HG03565 (cell line): ENCODE data around the gene TPSG1.
"Not testable (repeated sequence)": the region's sequence is repeated elsewhere in the genome, so short reads cannot be mapped to it uniquely, and the experiment has no call there.

ENCODE experiments used
- ATAC-seq: cut with Tn5 transposase; IDR thresholded peaks from one replicate; pipeline ENCODE4 v1.9.1; 2021; ENCODE audit warnings: mild to moderate bottlenecking, moderate library complexity; ENCODE audit not compliant: unreplicated experiment

TPSG1 gene

DNA sequence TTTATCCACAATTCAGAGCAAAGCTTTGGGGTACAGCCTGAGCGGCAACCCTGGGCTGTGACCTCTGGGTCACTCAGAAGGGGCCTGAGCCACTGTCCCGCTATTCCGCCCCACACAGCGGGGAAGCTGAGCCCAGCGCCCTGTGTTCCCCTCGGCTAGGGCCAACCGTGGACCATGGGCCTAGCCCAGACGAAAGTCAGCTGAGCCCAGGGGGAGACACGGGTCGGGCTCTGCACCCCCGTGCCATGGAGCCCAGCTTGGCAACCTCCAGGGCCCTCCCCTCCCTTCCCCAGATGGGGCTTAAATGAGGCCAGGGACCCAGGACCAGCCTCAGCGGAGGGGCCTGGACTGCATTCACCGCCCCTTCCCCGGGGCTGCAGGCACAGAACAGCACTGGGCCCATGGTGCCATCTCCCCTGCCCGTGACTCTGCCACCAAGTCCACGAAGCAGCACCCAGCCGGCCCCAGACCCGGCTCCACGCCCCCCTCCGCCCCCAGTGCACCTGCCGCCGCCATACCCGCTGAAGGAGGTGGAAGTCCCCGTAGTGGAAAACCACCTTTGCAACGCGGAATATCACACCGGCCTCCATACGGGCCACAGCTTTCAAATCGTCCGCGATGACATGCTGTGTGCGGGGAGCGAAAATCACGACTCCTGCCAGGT, 32.6 kb upstream of the TPSG1 start:
- ATAC-seq = no peak

DNA sequence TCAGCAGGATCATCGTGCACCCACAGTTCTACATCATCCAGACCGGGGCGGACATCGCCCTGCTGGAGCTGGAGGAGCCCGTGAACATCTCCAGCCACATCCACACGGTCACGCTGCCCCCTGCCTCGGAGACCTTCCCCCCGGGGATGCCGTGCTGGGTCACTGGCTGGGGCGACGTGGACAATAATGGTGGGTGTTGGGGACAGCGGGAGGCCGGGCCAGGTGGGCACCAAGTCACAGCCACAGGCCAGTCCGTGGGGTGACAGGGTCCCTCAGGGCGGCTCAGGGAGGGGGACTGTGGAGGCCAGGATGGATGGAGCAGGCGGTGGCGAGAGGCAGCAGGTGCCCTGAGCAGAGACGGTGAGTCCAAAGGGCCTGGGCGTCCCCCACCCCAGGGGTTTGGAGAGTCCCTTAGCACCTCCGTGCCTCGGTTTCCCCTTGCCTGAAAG, 31.8 kb upstream of the TPSG1 start:
- ATAC-seq = no peak

DNA sequence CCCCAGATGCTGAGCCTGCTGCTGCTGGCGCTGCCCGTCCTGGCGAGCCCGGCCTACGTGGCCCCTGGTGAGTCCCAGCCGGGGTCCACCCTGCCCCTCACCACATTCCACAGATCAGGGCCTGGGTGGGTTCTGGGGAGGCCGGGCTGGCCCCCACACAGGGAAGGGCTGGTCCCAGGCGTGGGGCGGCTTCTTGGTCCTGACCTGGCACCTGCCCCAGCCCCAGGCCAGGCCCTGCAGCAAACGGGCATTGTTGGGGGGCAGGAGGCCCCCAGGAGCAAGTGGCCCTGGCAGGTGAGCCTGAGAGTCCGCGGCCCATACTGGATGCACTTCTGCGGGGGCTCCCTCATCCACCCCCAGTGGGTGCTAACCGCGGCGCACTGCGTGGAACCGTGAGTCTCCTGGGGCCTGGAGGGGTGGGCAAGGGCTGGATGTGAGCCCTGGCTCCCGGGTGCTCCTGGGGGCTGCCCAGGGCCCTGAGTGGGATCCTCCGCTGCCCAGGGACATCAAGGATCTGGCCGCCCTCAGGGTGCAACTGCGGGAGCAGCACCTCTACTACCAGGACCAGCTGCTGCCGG, 31.3 kb upstream of the TPSG1 start:
- ATAC-seq = not testable (repeated sequence)

DNA sequence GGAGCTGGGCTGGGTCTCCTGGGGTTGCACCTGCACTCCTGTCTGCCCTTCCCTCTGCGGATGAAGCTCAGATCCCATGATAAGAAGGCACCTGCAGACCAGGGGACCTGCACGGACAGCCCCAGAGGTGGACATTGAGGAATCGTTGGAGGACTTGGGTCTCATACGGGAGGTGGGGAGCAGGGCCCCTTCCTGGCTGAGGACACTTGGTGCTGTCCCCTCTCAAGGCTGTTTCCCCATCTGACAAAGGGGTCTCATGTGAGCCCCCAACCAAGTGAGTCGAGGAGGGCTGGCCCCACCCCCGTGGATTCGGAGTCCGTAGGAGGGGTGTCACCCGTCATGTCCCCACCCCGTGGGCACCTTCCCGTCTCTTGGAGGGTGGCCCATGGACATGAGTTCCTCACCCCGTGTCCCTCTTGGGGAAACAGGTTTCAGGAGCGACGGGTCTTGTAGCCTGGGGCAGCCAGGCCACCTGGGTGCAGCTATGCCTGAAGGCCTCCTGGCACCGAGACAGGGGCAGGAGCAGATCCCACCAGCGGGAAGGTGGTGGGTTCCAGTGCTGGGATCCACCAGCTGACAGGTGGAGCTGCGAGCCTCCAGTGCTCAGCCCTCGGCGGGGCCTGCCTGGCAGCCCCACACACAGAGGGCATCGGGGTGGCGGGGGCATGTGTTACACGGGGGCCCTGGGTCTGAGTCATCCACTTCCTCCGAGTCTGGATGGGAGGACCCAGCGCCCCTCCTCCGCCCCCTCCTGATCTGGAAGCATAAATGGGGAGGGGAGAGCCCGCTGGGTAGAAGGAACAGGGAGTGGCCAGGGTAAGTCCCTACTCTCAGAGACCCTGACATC, 30.4 kb upstream of the TPSG1 start, which contains the start of gene TPSD1:
TPSD1 (plus strand) TSS at position 794 of the 847 bp plus-strand sequence. CDS start 212 bp downstream, outside the sequence.
- not testable (repeated sequence) for ATAC-seq

- ATAC-seq = not testable (repeated sequence)
Measured at GRCh38 chr16:1254821-1255220, 29.8 kb upstream of the TPSG1 start.

DNA sequence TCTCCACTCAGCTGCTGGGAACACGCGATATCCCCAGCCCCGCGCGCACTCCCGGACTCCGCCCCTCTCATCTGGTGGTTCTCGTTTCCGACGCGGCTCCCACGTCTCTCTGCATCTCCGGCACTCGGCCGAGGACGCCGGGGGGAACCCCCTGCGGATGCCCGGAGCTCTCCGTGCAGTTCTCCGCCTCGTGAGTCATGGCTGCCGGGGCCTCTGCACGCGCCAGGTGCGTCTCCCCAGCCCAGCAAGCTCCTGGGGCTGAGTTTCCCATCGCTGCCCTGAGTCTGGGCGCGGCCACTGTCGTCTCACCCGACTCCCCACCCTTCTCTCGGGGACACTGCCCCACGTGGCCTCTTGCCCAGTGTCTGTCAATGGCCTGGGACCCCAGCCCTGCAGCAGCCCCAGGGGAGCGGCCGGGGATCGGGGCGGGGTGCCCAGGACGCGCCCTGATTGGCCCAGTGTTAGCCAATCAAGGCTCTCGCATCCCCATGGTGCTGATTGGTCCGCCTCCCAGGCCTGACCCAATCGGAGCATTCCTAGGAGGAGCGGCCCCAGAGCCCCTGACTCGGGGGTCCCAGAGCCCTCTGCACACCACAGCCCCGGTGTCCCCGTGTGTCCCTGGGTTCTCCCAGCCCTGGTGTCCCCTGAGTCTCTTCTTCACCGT, 28.8 kb upstream of the TPSG1 start:
- ATAC-seq = not testable (repeated sequence)

- ATAC-seq = not testable (repeated sequence)
Measured at GRCh38 chr16:1249031-1249755, 24.1 kb upstream of the TPSG1 start.

DNA sequence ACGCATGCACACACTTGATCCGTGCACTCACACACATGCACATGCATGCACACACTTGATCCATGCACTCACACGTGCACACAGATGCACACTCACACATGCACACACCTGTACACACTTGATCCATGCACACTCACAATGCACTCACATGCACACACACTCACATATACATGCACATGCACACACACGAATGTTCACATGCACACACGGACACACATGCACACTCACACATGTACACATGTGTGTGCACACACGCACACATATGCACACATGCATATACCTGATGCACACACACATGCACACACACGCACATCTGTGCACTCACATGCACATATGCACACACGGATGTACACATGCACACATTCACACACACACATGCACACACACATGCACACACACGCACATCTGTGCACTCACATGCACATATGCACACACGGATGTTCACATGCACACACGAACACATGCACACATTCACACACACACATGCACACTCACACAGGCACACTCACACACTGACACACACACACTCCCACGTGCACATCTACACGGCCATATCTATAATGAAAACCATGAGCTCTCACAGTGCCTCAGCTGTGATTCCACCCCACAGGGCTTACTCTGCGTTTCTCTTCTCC, 23.0 kb upstream of the TPSG1 start:
- not testable (repeated sequence) for ATAC-seq

DNA sequence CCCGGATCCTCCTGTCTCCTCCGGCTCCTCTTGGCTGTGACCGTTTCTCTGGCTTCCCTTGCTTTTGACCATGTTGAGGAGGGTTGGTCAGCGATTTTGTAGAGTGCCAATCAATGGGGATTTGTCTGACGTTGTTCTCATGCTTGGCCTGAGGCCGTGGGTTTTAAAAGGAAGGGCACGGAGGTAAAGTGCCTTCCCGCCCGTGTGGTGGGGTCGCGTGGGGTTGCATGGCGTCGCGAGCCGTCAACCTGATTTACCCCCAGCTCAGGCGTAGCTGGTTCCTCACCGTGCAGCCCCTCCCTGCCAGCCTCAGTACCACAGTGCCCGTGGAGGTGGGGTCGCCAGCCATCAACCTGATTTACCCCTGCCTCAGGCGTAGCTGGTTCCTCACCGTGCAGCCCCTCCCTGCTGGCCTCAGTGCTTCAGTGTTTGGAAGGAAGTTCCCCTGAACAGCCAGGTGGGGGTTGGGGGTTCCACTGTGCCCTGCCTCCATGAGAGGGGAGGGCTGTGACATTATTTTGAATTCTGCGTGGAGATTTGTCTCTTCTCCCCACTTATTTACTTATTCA, 20.5 kb upstream of the TPSG1 start:
- ATAC-seq = no peak

- no peak for ATAC-seq
Measured at GRCh38 chr16:1244881-1245280, 19.8 kb upstream of the TPSG1 start.

- ATAC-seq = not testable (repeated sequence)
Measured at GRCh38 chr16:1243907-1244850, 19.1 kb upstream of the TPSG1 start.

DNA sequence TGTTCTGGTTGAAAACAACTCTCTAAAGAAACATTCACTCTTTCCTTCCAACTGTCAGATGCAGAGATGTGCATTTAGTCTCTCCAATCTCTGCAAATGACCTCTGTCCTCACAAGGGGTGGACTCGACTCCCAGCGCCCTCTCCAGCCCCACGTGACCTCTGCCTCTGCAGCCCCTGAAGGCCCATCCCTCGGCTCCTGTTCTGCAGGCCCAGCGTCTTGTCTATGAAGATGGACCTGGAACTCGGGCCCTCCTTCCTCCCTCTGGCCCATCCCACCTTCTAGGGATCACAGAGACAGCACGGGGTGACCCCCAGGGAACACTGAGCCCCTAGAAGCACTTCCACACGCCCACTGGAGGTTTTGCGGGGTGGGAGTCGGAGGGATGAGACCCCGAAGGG, 18.3 kb upstream of the TPSG1 start:
- not testable (repeated sequence) for ATAC-seq

- ATAC-seq = not testable (repeated sequence)
Measured at GRCh38 chr16:1241081-1241480, 16.0 kb upstream of the TPSG1 start.

DNA sequence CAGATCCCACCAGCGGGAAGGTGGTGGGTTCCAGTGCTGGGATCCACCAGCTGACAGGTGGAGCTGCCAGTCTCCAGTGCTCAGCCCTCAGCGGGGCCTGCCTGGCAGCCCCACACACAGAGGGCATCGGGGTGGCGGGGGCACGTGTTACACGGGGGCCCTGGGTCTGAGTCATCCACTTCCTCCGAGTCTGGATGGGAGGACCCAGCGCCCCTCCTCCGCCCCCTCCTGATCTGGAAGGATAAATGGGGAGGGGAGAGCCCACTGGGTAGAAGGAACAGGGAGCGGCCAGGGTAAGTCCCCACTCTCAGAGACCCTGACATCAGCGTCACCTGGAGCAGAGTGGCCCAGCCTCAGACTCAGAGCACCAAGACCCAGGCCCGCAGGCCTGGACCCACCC, 15.4 kb upstream of the TPSG1 start, which contains the start of gene TPSAB1:
TPSAB1 (plus strand) TSS at position 270 of the 400 bp plus-strand sequence. CDS start 234 bp downstream, outside the sequence.
- not testable (repeated sequence) for ATAC-seq

GRCh38 chr16:1239575-1239974, 14.5 kb upstream of the TPSG1 start:
- not testable (repeated sequence) for ATAC-seq

- ATAC-seq = not testable (repeated sequence)
Measured at GRCh38 chr16:1238909-1239308, 13.8 kb upstream of the TPSG1 start.

DNA sequence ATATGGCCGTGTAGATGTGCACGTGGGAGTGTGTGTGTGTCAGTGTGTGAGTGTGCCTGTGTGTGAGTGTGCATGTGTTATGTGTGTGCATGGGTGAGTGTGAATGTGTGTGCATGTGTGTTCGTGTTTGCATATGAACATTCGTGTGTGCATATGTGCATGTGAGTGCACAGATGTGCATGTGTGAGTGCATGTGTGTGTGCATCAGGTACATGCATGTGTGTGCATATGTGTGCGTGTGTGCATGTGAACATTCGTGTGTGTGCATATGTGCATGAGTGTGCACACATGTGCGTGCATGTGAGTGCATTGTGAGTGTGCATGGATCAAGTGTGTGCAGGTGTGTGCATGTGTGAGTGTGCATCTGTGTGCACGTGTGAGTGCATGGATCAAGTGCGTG, 12.9 kb upstream of the TPSG1 start:
- ATAC-seq = no peak

GRCh38 chr16:1236659-1237058, 11.6 kb upstream of the TPSG1 start:
- not testable (repeated sequence) for ATAC-seq
